NCI-H2107 treated with DMSO at 0.1 percent for 48 hours (cell line): ENCODE measurements around the gene FOXN1.

Experiments
- DNase-seq: peaks from one replicate; lab custom pipeline; 2025; ENCODE audit not compliant: unreplicated experiment; lab: John Stamatoyannopoulos, UW

Gene FOXN1

DNA sequence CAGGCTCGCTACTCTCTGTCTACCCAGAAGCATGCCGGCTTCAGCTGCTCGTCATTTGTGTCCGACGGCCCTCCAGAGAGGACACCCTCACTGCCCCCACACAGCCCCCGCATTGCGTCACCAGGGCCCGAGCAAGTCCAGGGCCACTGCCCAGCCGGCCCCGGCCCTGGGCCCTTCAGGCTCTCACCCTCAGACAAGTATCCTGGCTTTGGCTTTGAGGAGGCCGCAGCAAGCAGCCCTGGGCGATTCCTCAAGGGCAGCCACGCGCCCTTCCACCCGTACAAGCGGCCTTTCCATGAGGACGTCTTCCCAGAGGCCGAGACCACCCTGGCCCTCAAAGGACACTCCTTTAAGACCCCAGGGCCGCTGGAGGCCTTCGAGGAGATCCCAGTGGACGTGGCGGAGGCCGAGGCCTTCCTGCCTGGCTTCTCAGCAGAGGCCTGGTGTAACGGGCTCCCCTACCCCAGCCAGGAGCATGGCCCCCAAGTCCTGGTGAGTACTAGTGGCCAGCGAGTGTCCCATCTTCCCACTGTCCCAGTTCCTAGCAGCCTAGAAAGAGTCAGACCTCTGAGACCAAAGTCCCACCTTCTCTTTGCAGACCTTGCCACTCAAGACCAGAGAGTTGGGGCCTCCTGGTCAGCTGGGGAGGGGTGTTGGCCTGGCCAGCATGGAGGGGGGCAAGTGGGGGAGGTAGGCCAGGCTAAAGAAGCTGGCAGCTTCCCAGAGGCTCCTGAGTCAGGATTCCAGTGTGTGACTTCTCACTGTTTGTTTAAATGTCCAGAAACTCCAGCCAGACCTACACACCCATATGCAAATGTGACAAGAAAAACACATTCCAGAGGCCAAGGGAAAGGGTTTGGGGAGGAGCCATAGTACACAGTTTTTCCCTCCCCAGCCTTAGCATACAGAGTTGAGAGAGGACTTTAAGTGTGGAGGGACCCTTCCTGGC lies 18.6 kb downstream of the FOXN1 start:
- DNase-seq, result no peak

DNA sequence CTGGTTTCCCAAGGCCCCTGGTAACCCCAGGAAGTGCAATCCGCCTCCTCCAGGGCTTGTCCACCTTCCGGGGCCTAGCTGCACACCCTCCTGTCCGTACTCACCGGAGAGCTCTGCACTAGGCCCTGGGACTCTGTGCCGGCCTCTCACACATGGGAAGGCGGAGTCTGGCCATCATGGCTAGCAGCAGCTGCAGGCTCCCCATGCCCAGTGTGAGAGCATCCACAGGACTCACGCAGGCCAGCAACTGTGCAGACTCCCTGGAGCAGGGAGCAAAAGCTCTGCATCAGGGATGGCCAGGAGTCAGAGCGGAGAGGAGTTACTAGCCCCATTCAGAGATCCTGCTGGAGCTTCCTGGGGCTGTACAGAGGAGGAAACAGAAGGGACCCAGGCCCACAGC lies 20.2 kb downstream of the FOXN1 start:
- DNase-seq, result no peak

DNA sequence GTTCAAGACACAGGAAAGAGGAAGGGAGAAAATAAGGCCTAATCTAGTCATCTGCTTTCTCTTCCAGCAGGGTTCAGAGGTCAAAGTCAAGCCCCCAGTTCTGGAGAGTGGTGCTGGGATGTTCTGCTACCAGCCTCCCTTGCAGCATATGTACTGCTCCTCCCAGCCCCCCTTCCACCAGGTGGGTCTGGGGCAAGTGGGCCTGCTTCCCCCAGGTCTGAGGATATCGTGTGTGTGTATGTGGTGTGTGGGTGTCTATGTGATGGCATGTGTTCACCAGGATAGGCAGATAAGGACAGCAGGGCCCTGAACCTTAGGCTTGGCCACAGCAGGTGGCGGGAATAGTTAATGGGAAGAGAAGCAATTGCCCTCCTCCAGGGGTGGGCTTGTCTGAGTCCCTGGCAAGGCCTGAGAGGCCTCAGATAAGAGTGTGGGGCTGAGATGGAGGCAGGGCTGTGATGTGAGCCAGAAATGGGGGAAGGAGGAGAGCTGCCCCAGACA lies 21.1 kb downstream of the FOXN1 start:
- no peak for DNase-seq

- DNase-seq, result no peak
These were observed 21.7 kb downstream of the FOXN1 start for GRCh38 chr17:28527859-28528258.

DNA sequence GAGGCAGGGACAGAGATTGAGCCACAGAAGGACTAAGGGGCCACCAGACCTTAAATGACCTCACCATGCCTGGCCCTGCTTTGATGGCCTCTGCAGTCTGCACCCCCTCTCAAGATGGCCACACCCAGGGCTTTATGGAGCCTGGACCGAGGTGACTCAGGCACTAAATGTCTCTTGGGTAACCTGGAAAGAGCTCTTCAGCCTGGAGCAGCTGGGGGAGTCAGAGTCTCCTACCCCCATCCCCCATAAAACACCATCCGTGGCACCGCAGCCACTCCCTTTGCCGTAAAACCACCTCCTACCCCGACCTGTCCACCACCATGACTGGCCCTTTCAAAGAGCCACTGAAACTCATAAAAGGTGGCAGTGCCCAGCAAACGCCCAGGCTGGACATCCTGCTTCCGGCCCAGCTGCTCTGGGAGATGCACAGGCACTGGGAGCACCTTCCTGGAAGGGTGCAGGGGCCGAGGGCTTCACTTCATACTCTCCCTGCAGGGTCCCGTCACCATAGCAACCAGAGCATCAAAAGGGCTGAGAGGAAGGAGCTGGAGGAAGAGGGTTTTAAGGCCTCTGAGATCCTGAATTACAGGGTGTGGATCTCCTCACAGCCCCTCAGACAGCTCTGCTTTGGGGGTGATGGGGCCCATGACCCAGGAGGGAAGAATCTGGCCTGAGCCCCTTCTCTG lies 22.3 kb downstream of the FOXN1 start:
- DNase-seq, result no peak

- DNase-seq, result no peak
These were observed 22.9 kb downstream of the FOXN1 start for GRCh38 chr17:28529013-28529400.

DNA sequence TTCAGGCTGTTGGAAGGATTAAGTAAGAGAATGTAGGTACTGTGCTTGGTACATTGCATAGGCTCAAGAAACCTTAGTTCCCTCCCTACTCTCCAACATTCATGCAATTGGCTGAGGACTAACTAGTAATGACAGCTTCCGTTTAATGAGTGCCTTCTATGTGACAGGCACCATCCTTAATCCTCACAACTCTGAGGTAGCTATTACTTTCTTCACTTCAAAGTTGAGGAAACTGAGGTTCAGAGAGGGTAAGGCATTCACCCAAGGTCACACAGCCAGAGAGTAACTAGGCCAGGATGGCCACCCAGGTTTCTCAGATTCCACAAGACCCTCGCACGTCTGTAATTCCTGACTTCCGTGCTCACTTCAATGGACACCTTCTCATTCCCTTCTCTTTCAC lies 24.1 kb downstream of the FOXN1 start:
- DNase-seq, result no peak

DNA sequence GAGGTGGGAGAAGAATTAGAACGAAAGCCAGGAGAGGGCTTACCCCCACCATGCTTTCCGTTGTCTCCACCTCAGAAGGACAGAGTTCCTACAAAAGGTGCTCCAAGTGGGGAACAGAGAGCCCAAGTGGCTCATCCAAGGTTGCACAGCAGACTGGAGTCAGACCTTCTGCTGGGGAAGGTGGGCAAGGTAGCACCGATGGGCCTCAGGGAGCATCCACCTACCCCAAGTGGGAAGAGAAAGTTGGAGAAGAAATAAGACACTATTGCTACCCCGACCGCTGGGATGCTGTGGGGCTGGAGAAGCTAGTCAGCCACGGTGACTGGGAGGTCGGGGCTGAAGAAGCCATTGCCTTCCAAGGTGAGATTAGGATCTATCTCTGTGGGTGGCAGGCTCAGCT lies 24.8 kb downstream of the FOXN1 start:
- no peak for DNase-seq

DNA sequence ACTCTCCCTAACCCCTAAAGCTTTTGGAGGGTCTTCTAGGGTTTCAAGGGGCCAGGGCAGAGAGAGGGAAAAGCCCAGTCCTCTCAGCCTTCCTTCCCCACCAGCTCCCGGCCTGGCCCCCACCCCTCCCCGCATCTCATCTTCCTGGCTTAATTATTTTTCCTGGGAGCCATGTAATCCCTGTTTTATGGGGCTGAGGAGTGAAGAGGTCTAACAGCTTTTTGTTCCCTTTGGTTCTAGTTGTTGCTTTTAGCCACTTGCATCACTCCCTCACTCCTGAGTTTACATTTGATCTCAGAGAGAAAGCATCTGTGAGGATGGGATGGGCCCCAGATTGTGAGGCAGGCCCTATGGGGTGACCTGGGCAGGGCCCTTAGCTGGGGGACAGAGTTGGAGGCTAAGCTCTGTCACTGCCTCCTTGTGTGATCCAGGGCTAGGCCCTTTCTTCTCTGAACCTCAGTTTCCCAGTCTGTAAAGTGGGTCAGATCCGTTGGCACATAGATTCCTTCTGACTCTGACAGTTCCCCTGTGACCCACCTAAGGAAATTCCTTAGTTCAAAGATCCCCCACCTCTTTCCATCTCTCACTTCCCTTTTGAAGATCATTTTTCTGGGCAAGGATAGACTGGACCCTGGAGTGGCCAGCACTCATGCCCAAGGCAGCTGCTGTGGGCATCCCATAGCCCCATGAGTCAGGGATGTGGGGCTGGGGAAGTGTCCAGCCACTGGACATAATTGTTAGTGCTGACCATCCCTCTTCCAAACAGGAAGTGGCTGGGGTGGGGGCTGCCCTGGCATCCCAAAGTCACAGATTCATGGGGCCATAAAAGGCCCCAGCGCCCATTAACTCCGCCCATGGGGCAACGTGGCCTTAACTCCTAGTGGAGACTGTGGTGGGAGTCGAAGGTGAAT lies 26.2 kb downstream of the FOXN1 start:
- DNase-seq, result no peak

GRCh38 chr17:28533091-28533807 lies 27.1 kb downstream of the FOXN1 start:
- no peak for DNase-seq

GRCh38 chr17:28534740-28535375 lies 28.7 kb downstream of the FOXN1 start:
- DNase-seq, result no peak

DNA sequence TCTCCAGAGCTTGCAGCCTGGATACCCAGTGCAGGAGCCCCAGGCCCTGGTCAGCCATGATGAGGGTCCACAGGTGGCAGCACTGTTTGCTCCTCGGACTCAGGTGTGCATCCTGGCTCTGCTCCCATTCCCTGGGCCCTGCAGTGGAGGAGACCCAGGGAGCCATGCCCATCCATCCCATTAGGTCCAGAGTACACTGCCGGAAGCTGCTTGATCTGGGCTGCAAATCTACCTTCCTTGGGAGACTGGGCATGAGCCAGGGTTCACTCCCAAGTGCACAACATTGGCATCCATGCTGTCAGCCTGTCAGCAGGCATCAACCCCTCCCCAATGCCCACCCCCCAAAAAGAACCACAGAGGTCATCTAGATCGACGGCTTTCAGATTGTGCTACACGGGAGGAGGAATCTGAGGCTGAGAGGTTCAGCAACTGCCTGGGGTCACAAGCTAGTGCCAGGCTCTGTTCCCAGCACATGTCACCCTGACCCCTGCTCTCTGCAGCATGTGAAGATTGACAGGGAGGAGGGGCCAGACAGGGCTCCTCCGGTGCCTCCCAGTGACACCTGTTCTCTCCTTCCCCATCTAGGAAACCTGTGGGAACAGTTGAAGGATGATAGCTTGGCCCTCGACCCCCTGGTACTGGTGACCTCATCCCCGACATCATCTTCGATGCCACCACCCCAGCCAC lies 30.5 kb downstream of the FOXN1 start:
- no peak for DNase-seq

DNA sequence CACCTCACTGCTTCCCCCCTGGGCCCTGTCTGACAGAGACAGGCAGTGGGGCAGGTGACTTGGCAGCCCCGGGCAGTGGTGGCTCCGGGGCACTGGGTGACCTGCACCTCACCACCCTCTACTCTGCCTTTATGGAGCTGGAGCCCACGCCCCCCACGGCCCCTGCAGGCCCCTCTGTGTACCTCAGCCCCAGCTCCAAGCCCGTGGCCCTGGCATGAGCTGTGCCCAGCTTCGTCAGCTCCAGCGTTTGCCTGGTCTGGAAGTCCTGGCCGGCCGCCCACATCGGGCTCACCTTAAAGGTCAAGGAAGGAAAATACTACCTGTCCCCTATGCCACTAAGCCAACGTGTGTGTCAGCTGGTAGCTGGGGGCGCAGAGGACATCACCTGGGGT lies 31.1 kb downstream of the FOXN1 start:
- no peak for DNase-seq

DNA sequence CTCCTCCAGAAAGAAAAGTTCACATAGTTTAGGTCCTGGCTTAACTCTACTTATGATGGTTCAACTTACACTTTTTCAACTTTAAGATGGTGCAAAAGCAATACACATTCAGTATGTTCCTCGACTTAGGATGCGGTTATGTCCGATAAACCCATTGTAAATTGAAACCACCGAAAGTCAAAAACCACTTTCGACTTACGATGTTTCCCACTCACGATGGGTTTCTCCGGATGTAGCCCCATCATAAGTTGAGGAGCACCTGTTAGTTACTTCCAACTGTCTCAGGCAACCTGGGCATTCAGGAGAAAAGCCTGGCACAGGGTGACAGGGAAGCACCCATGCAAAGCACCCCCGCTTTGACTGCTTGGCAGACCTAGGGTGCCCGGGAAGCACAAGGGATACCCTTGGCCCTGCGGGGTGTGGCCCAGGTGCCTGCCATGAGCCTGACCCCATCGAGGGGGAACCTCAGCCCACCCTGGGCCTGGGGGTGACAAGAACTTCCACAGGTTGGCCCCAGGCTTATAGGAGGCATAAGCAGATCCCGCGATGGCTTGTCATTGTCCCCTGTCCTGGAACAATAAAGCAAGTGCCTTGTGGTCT lies 32.2 kb downstream of the FOXN1 start:
- no peak for DNase-seq

DNA sequence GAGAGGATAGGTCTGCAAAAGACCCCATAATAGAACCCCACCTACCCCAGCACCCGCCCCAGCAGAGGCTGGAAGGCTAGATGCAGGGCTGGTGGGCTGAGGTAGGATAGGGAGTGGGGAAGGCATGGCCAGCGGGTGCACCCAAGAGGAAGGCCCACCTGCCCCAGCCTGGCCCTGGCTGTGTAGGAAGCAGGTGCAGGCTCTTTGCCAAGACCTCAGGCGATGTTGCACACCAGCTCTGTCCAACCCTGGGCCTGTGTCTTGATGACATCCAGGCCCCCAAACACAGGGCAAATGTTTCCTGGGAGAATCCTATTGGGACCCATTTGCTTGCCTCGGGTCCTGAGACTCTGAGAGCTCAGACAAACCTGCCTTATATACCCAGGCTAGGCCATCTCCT lies 34.1 kb downstream of the FOXN1 start:
- DNase-seq, result no peak

GRCh38 chr17:28541439-28541838 lies 35.3 kb downstream of the FOXN1 start:
- no peak for DNase-seq

- DNase-seq, result no peak
These were observed 38.4 kb downstream of the FOXN1 start for GRCh38 chr17:28544402-28545140.

- no peak for DNase-seq
These were observed 39.0 kb downstream of the FOXN1 start for GRCh38 chr17:28545141-28545503.
